NCI-H2081 (cell line): Measurements from ENCODE around the gene CEACAM19.
"Not testable (repeated sequence)": the region's sequence is repeated elsewhere in the genome, so short reads cannot be mapped to it uniquely, and the experiment has no call there.

ENCODE experiments used
- DNase-seq, 2 experiments: peaks; one replicate each; lab custom pipeline; 2025; lab: John Stamatoyannopoulos, UW

CEACAM19 gene

DNA sequence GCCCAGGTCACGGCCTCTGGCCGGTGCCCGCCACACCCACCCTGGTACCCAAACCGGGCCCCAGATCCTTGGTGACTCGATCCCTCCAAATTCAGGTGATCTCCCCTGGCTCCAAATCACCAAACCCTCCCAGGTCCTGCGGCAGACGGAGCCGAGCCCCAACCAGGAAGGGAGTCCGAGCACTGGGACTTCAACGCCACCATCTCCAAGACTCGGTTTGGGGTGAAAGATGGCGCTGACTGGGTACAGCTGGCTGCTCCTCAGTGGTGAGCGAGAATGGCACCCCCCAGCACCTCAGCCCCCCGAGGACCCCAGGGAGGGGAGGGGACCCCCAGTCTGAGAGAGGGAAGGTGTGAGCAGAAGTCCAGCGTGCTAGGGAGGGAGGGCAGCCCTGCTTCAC lies 29.9 kb downstream of the CEACAM19 start:
- DNase-seq, result no peak

DNA sequence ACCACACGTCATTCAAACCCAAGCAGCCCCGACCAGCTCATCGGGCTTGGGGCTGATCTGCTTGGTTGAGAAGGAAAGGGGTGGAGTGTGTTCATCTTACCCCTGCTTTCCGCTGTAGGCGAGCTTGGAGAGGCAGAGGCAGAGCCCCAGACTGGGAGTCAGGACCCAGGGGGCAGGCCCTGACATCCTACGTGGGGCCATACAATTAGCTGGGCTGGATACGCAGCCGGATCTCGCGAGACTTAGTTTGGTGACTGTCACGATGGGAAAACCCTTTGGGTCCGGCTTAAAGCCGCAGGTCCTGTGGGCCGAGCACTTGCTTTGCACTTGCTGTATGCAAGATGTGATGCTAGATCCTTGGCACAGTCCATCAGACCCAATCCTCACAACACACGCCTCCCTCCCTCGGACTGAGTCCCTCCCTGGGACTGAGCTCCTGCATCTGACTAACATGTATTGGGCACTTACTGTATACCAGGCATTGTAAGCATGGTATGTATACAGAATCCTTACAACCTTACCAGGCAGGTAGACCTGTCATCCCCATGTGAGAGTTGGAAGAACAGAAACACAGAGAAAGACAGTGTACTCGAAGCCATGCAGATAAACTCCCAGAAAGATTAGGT lies 31.4 kb downstream of the CEACAM19 start:
- no peak for DNase-seq

DNA sequence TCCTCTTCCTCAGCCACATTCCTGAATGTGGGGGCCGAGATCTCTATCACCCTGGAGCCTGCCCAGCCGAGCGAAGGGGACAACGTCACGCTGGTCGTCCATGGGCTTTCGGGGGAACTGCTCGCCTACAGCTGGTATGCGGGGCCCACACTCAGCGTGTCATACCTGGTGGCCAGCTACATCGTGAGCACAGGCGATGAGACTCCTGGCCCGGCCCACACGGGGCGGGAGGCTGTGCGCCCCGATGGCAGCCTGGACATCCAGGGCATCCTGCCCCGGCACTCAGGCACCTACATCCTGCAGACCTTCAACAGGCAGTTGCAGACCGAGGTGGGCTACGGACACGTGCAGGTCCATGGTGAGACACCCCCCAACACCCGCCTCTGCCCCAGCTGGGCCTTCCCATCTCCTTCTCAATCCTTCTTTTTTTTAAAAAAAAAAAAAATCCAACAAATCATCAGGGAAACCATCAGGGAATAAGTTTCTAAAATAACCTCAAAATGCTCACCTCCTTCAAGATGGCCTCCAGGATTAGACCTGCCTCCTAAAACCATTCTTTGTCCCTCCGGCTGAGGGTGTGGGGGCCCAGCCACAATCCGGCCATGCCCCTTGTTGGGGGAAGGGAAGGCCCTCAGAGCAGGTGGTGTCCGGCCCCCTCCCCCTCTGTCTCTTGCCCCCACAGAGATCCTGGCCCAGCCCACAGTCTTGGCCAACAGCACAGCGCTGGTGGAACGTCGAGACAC lies 32.2 kb downstream of the CEACAM19 start:
- DNase-seq, result no peak

DNA sequence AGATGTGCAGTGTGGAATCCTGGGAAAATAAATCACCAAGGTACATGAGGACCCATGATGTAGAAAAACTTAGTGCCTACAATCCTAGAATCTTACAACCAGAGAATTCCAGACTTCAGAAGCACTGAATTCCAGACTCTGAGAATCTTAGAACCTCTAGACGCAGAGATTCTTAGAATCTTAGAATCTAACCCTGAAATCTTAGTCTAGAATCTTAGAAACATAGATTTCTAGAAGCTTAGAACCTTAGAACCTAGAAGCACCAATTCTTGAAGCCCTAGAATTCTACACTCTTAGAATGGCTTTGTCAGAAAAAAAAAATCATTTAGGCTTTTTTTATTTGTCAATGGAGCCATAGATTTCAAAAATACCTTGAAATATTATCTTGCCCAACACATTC lies 33.7 kb downstream of the CEACAM19 start:
- no peak for DNase-seq

DNA sequence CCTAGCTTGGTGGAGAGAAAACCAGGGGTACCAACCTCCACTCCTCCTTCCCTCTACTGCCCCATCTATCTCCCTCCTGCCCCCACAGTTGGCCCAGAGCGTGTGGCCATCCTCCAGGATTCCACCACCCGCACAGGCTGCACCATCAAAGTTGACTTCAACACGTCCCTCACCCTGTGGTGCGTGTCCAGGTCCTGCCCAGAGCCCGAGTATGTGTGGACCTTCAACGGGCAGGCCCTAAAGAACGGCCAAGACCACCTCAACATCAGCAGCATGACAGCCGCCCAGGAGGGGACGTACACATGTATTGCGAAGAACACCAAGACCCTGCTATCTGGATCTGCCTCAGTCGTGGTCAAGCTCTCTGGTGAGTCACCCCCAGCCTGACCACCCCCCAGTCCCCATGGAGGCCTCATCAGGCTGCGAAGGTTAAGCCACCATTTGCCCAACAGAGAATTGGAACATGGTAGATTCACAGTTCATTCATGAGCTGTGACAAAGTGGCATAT lies 34.3 kb downstream of the CEACAM19 start:
- no peak for DNase-seq

DNA sequence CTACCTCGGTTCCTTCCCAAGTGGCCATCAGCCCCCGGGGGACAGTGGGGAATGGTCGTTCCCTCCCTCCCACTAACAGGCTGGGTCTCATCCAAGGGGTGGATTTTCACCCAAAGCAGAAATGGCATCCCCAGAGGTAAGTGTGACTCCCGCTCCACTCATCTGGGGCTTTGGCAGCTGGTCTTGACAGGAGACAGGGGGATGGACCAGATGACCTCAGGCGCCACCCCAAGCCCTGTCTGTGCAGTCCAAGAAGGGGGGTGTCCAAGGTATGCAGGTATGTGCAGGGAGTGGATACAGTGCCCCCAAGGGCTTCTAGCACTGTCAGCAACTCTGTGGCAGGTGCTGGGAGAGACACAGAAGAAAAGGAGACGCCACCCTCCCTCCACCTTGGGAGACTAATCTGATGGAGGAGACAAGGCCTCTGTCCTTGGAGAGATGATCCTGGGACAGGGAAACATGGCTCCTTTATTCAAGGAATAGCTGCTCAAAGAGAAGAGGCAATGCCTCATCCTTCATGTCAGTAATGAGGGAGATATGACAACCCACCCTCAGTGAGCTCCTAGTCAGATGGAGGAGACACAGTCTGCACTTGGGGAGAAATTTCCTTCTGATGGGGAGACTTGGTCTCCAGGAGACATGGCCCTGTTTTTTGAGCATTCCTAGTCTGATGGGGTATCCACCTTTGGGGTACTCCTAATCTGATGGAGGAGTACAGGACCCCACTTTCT lies 35.4 kb downstream of the CEACAM19 start:
- DNase-seq, result no peak

DNA sequence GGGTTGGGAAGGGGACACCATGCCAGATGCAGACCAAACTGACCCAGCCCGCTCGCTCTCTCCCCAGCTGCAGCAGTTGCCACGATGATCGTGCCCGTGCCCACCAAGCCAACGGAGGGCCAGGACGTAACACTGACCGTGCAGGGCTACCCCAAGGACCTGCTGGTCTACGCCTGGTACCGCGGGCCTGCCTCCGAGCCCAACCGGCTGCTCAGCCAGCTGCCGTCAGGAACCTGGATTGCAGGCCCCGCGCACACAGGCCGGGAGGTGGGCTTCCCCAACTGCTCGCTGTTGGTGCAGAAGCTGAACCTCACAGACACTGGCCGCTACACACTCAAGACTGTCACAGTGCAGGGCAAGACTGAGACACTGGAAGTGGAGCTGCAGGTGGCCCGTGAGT lies 36.5 kb downstream of the CEACAM19 start:
- DNase-seq, result no peak

DNA sequence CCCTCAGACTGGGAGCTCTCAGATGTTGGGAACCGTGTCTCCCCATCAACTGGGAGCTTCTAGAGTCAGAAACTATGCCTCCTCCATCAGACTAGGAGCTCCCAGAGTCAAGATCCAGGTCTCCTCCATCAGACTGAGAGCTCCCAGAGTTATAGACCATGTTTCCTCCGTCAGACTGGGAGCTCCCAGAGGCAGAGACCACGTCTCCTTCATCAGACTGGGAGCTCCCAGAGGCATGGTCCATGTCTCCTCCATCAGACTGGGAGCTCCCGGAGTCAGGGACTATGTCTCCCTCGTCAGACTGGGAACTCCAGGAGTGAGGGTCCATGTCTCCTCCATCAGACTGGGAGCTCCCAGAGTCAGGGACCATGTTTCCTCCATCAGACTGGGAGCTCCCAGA lies 37.7 kb downstream of the CEACAM19 start:
- no peak for DNase-seq

DNA sequence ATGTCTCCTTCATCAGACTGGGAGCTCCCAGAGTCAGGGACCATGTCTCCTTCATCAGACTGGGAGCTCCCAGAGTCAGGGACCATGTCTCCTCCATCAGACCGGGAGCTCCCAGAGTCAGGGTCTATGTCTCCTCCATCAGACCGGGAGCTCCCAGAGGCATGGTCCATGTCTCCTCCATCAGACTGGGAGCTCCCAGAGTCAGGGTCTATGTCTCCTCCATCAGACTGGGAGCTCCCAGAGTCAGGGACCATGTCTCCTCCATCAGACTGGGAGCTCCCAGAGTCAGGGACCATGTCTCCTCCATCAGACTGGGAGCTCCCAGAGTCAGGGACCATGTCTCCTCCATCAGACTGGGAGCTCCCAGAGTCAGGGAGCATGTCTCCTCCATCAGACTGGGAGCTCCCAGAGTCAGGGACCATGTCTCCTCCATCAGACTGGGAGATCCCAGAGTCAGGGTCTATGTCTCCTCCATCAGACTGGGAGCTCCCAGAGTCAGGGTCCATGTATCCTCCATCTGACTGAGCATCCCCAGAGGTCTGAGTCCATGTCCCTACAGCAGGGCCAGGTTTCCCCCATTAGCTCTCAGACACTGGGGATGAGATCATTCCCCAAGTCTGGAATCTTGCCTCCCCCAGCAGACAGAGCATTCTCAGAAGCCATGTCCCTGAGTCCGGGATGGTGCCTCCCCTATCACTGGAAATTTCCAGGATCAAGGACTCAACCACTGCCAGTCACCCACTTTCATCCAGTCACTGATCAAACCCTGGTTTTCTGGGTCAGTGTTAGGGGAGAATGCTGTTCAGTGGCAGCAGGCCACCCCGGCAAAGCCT lies 38.4 kb downstream of the CEACAM19 start:
- DNase-seq, result not testable (repeated sequence)

DNA sequence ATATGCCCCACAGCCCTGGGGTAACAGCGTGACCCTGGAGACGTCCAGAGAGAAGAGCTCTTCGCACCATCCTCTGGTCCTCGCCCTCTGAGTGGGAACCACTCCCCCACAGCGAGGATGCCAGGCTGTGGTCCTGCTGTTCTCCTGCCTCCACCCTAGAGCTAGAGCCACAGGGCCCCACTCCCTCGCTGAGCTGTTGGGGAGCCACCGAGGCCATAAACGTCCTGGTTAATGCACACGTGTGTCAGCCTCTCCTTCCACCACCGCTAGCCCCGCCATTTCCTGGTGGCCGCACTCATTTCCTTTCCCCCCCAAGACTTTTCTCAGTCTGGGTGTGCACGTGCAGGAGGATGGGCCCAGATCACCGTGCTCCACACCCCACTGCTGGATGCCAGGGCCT lies 39.2 kb downstream of the CEACAM19 start:
- DNase-seq, result no peak

DNA sequence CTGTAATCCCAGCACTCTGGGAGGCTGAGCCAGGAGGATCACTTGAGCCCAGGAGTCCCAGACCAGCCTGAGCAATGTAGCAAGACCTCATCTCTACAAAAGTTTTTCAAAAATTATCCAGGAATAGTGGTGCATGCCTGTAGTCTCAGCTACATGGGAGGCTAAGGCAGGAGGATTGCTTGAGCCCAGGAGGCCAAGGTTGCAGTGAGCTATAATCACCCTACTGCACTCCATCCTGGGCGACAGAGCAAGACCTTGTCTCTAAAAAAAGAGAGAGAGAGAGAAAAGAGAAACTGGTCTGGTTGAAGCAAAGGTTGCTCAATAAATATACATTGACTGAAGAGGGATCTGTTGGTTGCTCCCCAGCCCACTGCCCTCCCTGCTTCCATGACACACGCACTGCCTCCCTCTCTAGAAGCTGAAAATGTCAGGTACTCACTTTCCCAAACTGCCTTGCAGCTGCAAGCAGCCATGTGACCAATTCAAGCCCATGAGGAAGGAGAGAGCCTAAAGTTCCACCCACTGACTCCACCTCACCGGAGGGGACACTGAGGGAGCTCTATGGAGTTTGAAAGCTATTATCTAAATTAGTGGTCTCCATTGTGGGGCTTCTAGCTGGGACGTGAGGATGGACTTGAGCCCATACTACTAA lies 41.7 kb downstream of the CEACAM19 start:
- DNase-seq, result no peak

DNA sequence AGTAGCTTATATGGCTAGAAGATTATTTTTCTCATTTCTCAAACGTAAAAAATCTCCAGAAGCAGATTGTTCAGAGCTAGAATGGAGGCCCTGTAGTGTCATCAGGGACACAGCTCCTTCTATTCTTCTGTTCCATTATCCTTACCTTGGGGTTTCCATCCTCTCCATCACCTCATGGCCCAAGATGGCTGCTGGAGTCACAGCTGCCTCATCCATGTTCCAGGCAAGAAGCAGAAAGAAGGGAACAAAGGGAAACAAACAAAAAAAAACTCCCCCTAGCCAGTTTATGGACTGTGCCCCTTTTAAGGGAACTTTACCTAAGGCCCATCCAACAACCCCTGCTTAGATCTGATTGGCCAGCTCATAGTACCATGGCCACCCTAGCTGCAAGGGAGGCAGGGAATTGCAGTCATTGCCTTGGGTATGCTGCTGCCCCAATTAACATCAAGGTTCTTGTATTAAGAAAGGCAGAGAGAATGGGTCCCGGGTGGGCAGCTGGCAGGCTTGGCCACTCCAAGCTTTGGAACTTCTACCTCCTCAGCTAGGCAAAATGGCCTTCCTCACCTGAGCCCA lies 43.4 kb downstream of the CEACAM19 start:
- no peak for DNase-seq

DNA sequence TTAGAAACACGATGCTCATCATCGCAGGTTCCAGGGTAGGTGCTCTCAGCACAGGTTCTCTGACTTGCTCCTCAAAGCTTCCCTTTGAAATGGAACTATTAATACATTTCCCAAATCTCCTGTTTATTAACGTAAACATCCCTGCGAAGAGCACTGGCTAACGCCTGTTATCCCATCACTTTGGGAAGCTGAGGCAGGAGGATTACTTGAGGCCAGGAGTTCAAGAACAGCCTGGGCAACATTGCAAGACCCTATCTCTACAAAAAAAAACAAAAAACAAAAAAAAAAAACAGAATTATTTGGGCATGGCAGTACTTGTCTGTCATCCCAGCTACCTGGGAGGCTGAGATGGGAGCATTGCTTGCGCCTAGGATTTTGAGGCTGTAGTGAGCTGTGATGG lies 46.3 kb downstream of the CEACAM19 start:
- DNase-seq, result no peak

DNA sequence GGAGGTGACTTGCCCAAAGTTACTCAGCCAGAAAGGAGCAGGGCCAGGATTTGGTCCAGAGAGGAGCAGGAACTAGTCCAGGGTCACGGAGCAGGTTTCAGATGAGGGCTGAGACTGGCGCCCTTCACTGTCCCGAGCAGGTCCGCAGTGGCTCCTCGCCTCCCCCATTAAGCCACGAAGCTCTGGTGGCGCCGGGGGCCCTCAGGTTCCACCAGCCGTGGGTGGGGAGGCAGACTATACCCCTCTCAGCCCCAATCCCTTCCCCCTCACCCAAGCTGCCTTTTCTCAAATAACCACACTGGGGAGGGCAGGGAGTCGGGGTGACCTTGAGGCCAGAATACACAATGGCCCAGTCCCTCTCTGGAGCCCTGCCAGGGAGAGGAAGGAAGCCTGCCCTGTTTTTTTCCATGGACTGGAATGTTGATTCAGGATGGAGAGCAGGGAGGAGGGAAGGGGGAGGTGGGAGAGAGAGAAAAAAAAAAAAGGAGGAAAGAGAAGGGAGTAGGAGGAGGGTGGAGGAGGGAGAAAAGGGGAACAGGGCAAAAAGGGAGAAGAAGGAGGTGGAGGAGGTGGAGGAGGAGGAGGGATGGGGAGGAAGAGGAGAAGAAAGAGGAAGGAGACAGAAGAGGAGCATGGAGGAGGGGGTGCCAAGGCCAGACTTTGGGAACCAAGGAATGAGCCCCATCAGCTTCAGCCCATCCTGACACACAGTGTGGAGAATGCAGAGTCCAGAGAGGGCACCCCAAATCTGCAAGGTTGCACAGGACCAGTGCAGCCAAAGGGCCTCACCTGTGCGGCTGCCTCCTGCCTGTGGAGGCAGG lies 47.4 kb downstream of the CEACAM19 start:
- DNase-seq, result no peak

DNA sequence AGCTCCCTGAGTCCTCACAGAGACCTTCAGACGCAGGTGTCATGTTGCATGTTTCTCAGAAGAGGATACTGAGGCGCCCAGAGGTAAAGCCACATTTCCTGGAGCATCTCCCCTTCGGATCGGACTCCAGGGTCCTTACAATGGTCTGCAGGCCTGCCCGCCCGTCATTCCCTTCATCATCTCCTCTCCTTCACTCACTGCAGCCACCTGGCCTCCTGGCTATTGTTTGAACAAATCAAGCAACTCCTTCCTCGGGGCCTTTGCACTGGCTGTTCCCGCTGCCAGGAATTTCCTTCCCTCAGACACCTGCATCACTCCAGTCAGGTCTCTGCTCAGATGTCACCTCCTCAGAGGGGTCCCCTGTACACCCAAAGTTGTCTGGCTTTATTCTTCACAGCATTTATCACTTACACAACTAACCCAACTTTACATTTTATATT lies 48.0 kb downstream of the CEACAM19 start:
- DNase-seq, result no peak

DNA sequence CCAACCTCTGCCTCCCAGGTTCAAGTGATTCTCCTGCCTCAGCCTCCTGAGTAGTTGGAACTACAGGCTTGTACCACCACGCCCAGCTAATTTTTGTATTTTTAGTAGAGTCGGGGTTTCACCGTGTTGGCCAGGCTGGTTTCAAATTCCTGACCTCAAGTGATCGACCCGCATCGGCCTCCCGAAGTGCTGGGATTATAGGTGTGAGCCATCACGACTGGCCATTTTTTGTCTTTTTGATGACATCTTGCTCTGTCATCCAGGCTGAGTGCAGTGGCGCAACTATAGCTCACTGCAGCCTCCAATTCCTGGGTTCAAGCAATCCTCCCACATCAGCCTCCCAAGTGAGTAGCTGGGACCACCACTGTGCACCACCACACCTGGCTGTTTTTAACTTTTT lies 49.1 kb downstream of the CEACAM19 start:
- DNase-seq, result not testable (repeated sequence)

DNA sequence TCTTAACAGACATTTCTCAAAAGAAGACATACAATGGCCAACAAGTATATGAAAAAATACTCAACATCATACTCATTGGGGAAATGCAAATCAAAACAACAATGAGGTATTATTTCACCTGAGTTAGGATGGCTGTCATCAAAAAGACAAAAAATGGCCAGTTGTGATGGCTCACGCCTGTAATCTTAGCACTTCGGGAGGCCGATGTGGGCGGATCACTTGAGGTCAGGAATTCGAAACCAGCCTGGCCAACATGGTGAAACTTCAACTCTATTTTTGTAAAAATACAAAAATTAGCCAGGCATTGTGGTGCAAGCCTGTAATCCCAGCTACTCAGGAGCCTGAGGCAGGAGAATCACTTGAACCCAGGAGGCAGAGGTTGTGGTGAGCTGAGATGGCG lies 49.7 kb downstream of the CEACAM19 start:
- no peak for DNase-seq

DNA sequence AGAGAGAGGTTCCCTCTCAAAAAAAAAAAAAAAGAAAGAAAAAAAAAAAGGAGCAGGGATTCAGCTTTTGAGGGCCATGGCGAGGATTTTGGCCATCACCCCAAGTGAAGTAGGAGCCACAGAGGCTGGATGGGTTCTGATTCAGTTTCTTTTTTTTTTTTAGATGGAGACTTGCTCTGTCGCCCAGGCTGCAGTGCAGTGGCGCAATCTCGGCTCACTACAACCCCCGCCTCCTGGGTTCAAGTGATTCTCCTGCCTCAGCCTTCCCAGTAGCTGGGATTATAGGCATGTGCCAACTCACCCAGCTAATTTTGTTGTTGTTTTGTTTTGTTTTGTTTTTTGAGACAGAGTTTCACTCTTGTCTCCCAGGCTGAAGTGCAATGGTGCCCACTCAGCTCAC lies 50.1 kb downstream of the CEACAM19 start:
- not testable (repeated sequence) for DNase-seq

DNA sequence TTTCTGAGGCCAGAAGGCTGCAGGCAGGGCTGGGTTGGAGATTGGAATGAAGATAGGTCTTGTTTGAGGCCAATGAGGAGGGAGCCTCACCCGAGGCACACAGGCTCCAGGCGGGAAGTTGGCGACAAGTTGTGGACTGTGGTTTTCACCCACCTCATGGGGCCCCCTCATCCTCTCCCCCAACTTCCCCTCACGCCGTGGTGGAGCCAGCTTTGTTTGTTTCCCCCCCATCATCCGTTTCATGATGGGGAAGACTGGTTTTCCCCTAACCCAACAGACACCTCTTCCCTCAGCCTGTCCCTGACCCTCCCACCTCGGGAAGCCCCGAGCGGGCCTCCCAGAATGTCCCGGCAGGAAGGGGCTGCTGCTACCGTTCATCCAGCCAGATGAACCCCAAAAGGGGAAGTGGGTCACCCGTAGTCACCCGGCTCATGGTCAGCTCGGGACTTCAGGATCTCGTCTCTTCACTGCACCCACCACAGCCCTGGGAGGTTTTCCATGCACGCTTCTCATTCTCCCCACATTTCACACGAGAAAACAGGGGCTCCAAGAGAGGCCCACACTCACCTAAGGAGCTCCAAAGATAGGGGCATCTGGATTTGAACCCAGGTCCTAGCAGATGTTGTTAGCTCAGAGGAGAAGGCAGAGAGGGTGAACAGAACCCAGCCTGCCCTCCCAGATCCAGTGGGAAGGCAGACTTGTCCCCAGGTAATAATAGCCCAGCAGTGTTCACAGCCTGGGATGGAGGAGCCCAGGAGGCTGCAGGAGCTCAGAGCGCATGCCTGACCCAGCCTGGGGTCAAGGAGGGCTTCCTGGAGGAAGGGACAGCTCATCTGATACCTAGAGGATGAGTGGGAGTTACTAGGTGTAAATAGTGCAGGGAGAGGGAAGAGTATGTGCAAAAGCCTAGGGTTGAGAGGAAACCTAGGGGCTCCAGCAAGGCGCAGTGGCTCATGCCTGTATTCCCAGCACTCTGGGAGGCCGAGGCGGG lies 51.1 kb downstream of the CEACAM19 start:
- DNase-seq, result no peak
